Common myeloid progenitor, CD34-positive (primary cell): ENCODE measurements around the gene YIPF3.
"Not testable (repeated sequence)": the region's sequence is repeated elsewhere in the genome, so short reads cannot be mapped to it uniquely, and the experiment has no call there.

Source experiments
- CTCF ChIA-PET: fragments of 350-600 bp; sonication (Branson Sonifier 250); formaldehyde crosslinking; loops from one replicate; lab custom pipeline; 2021; ENCODE audit warnings: antibody characterized with exemption; lab: Charles Lee
- POLR2A ChIA-PET: fragments of 350-600 bp; sonication (Branson Sonifier 250); formaldehyde crosslinking; loops from one replicate; lab custom pipeline; 2021; ENCODE audit warnings: antibody characterized with exemption; lab: Charles Lee
- DNase-seq, 3 donors: peaks; one replicate each; pipeline versions ENCODE4 v3.0.0 to v3.0.0-alpha.2; 2013
- H3K27ac ChIP-seq, 2 experiments: 1 replicate in 1 of 2; 2 replicates in 1 of 2; pipeline ENCODE4 v1.7.0; 2013; ENCODE audit warnings: inconsistent platforms in 2 of 2, low read length in 2 of 2, mild to moderate bottlenecking in 2 of 2, low read depth in 1 of 2, moderate library complexity in 1 of 2; ENCODE audit not compliant: severe bottlenecking in 2 of 2, insufficient read depth in 1 of 2, poor library complexity in 1 of 2
- H3K27me3 ChIP-seq, 5 experiments: replicated peaks in 2 of 5; 1 replicate in 3 of 5; 2 replicates in 2 of 5; pipeline versions ENCODE4 v1.6.1 to v1.7.0; 2013; ENCODE audit warnings: low read length in 4 of 5, mild to moderate bottlenecking in 2 of 5, moderate library complexity in 2 of 5, inconsistent platforms in 1 of 5; ENCODE audit not compliant: insufficient read depth in 5 of 5, control insufficient read depth in 4 of 5
- H3K36me3 ChIP-seq, 4 experiments: 1 replicate in 2 of 4; 2 replicates in 2 of 4; pipeline versions ENCODE4 v1.6.1 to v1.7.0; 2013; ENCODE audit warnings: low read length in 3 of 4, control low read depth in 1 of 4, mild to moderate bottlenecking in 1 of 4; ENCODE audit not compliant: control insufficient read depth in 4 of 4, insufficient read depth in 4 of 4
- H3K4me1 ChIP-seq, 4 experiments: 1 replicate in 3 of 4; 2 replicates in 1 of 4; pipeline versions ENCODE4 v1.6.1 to v1.7.1; 2013; ENCODE audit warnings: low read length in 3 of 4, mild to moderate bottlenecking in 3 of 4, control low read depth in 1 of 4, inconsistent platforms in 1 of 4, moderate library complexity in 1 of 4; ENCODE audit not compliant: control insufficient read depth in 4 of 4, insufficient read depth in 4 of 4; ENCODE audit errors: control extremely low read depth in 1 of 4
- H3K4me3 ChIP-seq, 7 experiments: 1 replicate in 4 of 7; 2 replicates in 3 of 7; pipeline versions ENCODE4 v1.5.1 to v1.7.0; 2013; ENCODE audit warnings: mild to moderate bottlenecking in 7 of 7, low read length in 6 of 7, moderate library complexity in 6 of 7, inconsistent platforms in 2 of 7, low read depth in 2 of 7, control low read depth in 1 of 7; ENCODE audit not compliant: insufficient read depth in 4 of 7, control insufficient read depth in 1 of 7; ENCODE audit errors: extremely low read depth in 1 of 7
- H3K9me3 ChIP-seq, 5 experiments: 1 replicate in 4 of 5; 2 replicates in 1 of 5; pipeline versions ENCODE4 v1.6.1 to v1.7.1; 2013; ENCODE audit warnings: low read length in 4 of 5, mild to moderate bottlenecking in 2 of 5, inconsistent platforms in 1 of 5, low read depth in 1 of 5, moderate library complexity in 1 of 5; ENCODE audit not compliant: control insufficient read depth in 4 of 5, insufficient read depth in 2 of 5; ENCODE audit errors: control extremely low read depth in 1 of 5
- WGBS: methylation state at CpG from one replicate; pipeline ENCODE4 v1.1.5; 2013; ENCODE audit not compliant: insufficient coverage; 5-methylcytosine and 5-hydroxymethylcytosine counted together

Gene YIPF3

GRCh38 chr6:43540507-43540906 lies 23.8 kb upstream of the YIPF3 start:
- Histone ChIP-seq H3K9me3 (no peaks in the 10 kb centered on the region), H3K36me3 (peaks cover 22 to 61% (median 42%) of the 10 kb centered on the region in 4 experiments), H3K27ac (no peak overlapping the region), H3K4me1 (no peaks in the 10 kb centered on the region), H3K4me3 (no peak overlapping the region), H3K27me3 (no peaks in the 10 kb centered on the region)
- CTCF ChIA-PET, result no interaction called here
- POLR2A ChIA-PET, result no interaction called here
- WGBS, result 100% methylated on average over 4 of the region's 5 CpGs
- DNase-seq, result no peak

GRCh38 chr6:43539409-43539808 lies 22.7 kb upstream of the YIPF3 start:
- peaks cover 18 to 57% (median 38%) of the 10 kb centered on the region in 4 experiments for H3K36me3 ChIP-seq
- DNase-seq, H3K4me1 ChIP-seq, H3K9me3 ChIP-seq, H3K4me3 ChIP-seq, POLR2A ChIA-PET, CTCF ChIA-PET, H3K27ac ChIP-seq, H3K27me3 ChIP-seq: not testable (repeated sequence)
- 98% methylated on average over 19 of the region's 20 CpGs for WGBS

- DNase-seq, H3K4me1 ChIP-seq, POLR2A ChIA-PET, H3K27me3 ChIP-seq, H3K9me3 ChIP-seq, H3K27ac ChIP-seq, H3K4me3 ChIP-seq: not testable (repeated sequence)
- peaks cover 16 to 55% (median 39%) of the 10 kb centered on the region in 4 experiments for H3K36me3 ChIP-seq
- 97% methylated on average over 5 of the region's 17 CpGs for WGBS
- CTCF ChIA-PET, result interaction anchor here (1.4 kb wide), 1 partner anchor 33 kb away, joined by 3 read pairs; no protein-coding TSS in a partner anchor
Measured at GRCh38 chr6:43538986-43539385, 22.3 kb upstream of the YIPF3 start.

- Histone ChIP-seq H3K27me3 (no peaks in the 10 kb centered on the region), H3K36me3 (peaks cover 16 to 76% (median 54%) of the 10 kb centered on the region in 4 experiments), H3K9me3 (no peaks in the 10 kb centered on the region), H3K4me3 (no peak overlapping the region), H3K27ac (no peak overlapping the region), H3K4me1 (no peaks in the 10 kb centered on the region)
- DNase-seq, result no peak
- WGBS, result no CpG with 5 or more reads among the region's 1 CpG
- POLR2A ChIA-PET, result no interaction called here
- CTCF ChIA-PET, result no interaction called here
Measured at GRCh38 chr6:43532201-43532600, 15.5 kb upstream of the YIPF3 start.

- ChIA-PET CTCF (interaction anchor here (1.1 kb wide), 1 partner anchor 20 kb away, joined by 3 read pairs; no protein-coding TSS in a partner anchor), POLR2A (no interaction called here)
- no peaks in the 10 kb centered on the region for H3K27me3 ChIP-seq
- no peak for DNase-seq
- no peaks in the 10 kb centered on the region for H3K4me1 ChIP-seq
- peaks cover 30 to 96% (median 87%) of the 10 kb centered on the region in 4 experiments for H3K36me3 ChIP-seq
- no peak overlapping the region for H3K4me3 ChIP-seq
- 97% methylated on average over 9 of the region's 10 CpGs for WGBS
- no peaks in the 10 kb centered on the region for H3K9me3 ChIP-seq
- no peak overlapping the region for H3K27ac ChIP-seq
Measured at GRCh38 chr6:43524483-43524961, 7.8 kb upstream of the YIPF3 start.

GRCh38 chr6:43523284-43523683 lies 6.6 kb upstream of the YIPF3 start:
- peaks cover 2 to 6% (median 3%) of the 10 kb centered on the region in 4 experiments for H3K4me1 ChIP-seq
- no peak for DNase-seq
- H3K27ac ChIP-seq, result no peak overlapping the region
- no peaks in the 10 kb centered on the region for H3K9me3 ChIP-seq
- ChIA-PET CTCF (no interaction called here), POLR2A (no interaction called here)
- no peaks in the 10 kb centered on the region for H3K27me3 ChIP-seq
- H3K36me3 ChIP-seq, result peaks cover 30 to 88% (median 82%) of the 10 kb centered on the region in 4 experiments
- WGBS, result 100% methylated on average over 2 of the region's 3 CpGs
- no peak overlapping the region for H3K4me3 ChIP-seq

GRCh38 chr6:43522547-43523261 lies 6.0 kb upstream of the YIPF3 start:
- H3K27me3 ChIP-seq, result no peaks in the 10 kb centered on the region
- no peaks in the 10 kb centered on the region for H3K9me3 ChIP-seq
- H3K4me3 ChIP-seq, result no peak overlapping the region
- H3K4me1 ChIP-seq, result peaks cover 8 to 11% (median 9%) of the 10 kb centered on the region in 4 experiments
- no peak for DNase-seq
- peaks cover 27 to 83% (median 76%) of the 10 kb centered on the region in 4 experiments for H3K36me3 ChIP-seq
- no peak overlapping the region for H3K27ac ChIP-seq
- 90% methylated on average over 6 of the region's 8 CpGs for WGBS
- ChIA-PET POLR2A (no interaction called here), CTCF (no interaction called here)
